A673 (cell line): ENCODE data around the gene PDZD4. TPM values are rescaled to one million over a fixed set of nuclear protein-coding genes. Genes with fewer than 3 reads are reported as not detected.

Experiments
- BruUV-seq: library from RNA; stranded (reverse); fragments of 400-500 nt; replicated peaks from 2 replicates; lab custom pipeline; 2021; lab: Mats Ljungman, UMichigan
- CTCF ChIA-PET: fragments of 300-600 bp; sonication (Branson Sonifier 250); formaldehyde crosslinking; loops from one replicate; lab custom pipeline; 2022; ENCODE audit warnings: antibody characterized with exemption; lab: Charles Lee
- POLR2A ChIA-PET: fragments of 300-600 bp; sonication (Branson Sonifier 250); formaldehyde crosslinking; loops from one replicate; lab custom pipeline; 2022; ENCODE audit warnings: antibody characterized with exemption; ENCODE audit not compliant: low non-redundant PET; lab: Charles Lee
- DNase-seq: peaks from one replicate; pipeline ENCODE4 v3.0.0-alpha.2; 2015; ENCODE audit warnings: low spot score
- H3K27ac ChIP-seq: fragments of 200-600 bp; sonication (generic); 2 replicates; pipeline ENCODE4 v1.5.1; 2016; ENCODE audit warnings: mixed run types, low read depth, mild to moderate bottlenecking, mixed read lengths, antibody characterized with exemption, low read length; ENCODE audit not compliant: poor library complexity, severe bottlenecking
- H3K27me3 ChIP-seq: fragments of 200-600 bp; sonication (generic); replicated peaks from 2 replicates; pipeline ENCODE4 v1.6.1; 2017; ENCODE audit warnings: mixed run types, low read depth, mild to moderate bottlenecking, mixed read lengths, antibody characterized with exemption, low read length; ENCODE audit not compliant: insufficient read depth, poor library complexity
- H3K36me3 ChIP-seq: fragments of 200-600 bp; sonication (generic); 2 replicates; pipeline ENCODE4 v1.6.1; 2016; ENCODE audit warnings: mixed run types, mild to moderate bottlenecking, mixed read lengths, antibody characterized with exemption, low read length; ENCODE audit not compliant: insufficient read depth, poor library complexity, severe bottlenecking
- H3K4me1 ChIP-seq: fragments of 200-600 bp; sonication (generic); 2 replicates; pipeline ENCODE4 v1.6.1; 2017; ENCODE audit warnings: mixed run types, mild to moderate bottlenecking, mixed read lengths, antibody characterized with exemption, low read length; ENCODE audit not compliant: insufficient read depth, poor library complexity, severe bottlenecking
- H3K4me3 ChIP-seq: fragments of 200-600 bp; sonication (generic); 2 replicates; pipeline ENCODE4 v1.5.1; 2016; ENCODE audit warnings: low read depth, mixed run types, mild to moderate bottlenecking, mixed read lengths, low read length; ENCODE audit not compliant: poor library complexity, severe bottlenecking
- H3K9me3 ChIP-seq: fragments of 200-600 bp; sonication (generic); 2 replicates; pipeline ENCODE4 v1.6.1; 2016; ENCODE audit warnings: mixed run types, low read depth, mild to moderate bottlenecking, mixed read lengths, antibody characterized with exemption, low read length; ENCODE audit not compliant: poor library complexity, severe bottlenecking
- CTCF ChIP-seq: fragments of 300-800, 200-600 bp; sonication (generic); conservative IDR thresholded peaks from 2 replicates; pipeline ENCODE4 v1.5.1; 2017; ENCODE audit warnings: low read depth, mild to moderate bottlenecking, antibody characterized with exemption, low read length, moderate library complexity, mixed read lengths
- EZH2 ChIP-seq: fragments of 200-600 bp; sonication (generic); IDR thresholded peaks from 2 replicates; pipeline ENCODE4 v1.6.1; 2017; ENCODE audit warnings: borderline replicate concordance, low read depth, mild to moderate bottlenecking, mixed read lengths, antibody characterized with exemption, low read length; ENCODE audit not compliant: poor library complexity, severe bottlenecking
- intact Hi-C: fragments of 100-400 bp; cut with micrococcal nuclease; formaldehyde crosslinking; loops from one replicate; pipeline ENCODE4 v1.10.0; 2022; ENCODE audit not compliant: unreplicated experiment
- total RNA-seq: library from RNA; stranded (reverse); gene quantifications from 2 replicates; pipeline ENCODE4 v1.2.3, GENCODE V29; 2021

The PDZD4 gene
- total RNA-seq, 1 experiment from 2014 or later, result 2.6 TPM

GRCh38 chrX:153853902-153854267 lies 23.5 kb upstream of the PDZD4 start:
- no peaks in the 10 kb centered on the region for H3K4me1 ChIP-seq
- ChIA-PET CTCF (no interaction called here), POLR2A (no interaction called here)
- H3K27ac ChIP-seq, result no peak overlapping the region
- no peaks in the 10 kb centered on the region for H3K9me3 ChIP-seq
- peaks cover 11% of the 10 kb centered on the region for H3K27me3 ChIP-seq
- H3K36me3 ChIP-seq, result no peaks in the 10 kb centered on the region
- BruUV-seq, result no TSS peak
- intact Hi-C loops, result no loop called here
- no peak for DNase-seq
- H3K4me3 ChIP-seq, result no peak overlapping the region
- TF ChIP-seq CTCF (no peak), EZH2 (no peak)

DNA sequence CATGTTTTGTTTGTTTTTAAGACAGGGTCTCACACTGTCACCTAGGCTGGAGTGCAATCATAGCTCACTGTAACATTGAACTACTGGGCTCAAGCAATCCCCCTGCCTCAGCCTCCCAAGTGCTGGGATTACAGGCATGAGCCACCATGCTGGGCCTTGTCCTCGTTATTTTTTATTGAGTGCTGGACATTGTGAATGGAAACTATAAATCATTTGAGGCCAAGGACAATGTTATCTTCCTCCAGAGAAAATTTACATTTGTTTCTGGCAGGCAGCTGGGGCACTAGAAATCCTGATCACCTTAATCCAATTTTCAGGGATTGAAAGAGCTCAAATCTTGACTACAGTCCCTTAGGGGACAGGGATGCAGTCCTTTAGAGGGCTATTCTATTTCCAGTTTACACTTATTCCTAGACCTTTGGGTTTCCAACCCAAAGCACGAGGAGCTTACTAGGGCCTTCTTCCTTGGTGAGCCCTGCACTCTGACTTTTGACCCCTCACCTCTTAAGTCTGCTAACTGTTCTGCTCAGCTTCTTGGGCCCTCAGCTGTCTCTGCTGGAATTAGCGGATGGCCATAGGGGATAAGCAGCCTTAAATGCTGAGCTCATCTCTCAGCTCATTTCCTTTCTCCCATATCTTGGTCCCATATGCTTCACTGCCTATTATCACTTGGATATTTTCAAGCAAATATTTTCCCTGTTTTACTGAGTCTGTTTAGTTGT lies 23.0 kb upstream of the PDZD4 start:
- TF ChIP-seq EZH2 (no peak), CTCF (no peak)
- POLR2A ChIA-PET, result no interaction called here
- CTCF ChIA-PET, result no interaction called here
- no peak overlapping the region for H3K4me3 ChIP-seq
- H3K9me3 ChIP-seq, result no peaks in the 10 kb centered on the region
- DNase-seq, result no peak
- intact Hi-C loops, result no loop called here
- peaks cover 11% of the 10 kb centered on the region for H3K27me3 ChIP-seq
- no peaks in the 10 kb centered on the region for H3K4me1 ChIP-seq
- no TSS peak for BruUV-seq
- H3K36me3 ChIP-seq, result no peaks in the 10 kb centered on the region
- no peak overlapping the region for H3K27ac ChIP-seq

DNA sequence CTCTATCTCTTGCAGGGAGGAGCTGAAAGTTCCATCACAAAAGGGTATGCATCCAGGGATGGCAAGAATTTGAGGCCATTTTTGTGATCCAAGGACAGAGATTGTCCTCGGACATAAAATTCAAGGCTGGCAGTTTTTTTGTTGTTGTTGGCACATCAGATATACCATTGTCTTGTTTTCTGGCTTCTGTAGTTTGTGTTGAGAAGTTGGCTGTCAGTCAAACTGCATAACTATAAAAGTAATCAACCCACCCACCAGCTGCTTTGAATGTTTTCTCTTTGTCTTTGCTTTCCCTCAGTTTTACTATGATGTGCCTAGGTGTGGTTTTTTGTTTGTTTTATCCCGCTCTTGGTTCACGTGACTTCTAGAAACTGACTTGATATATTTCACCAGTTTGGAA lies 21.6 kb upstream of the PDZD4 start:
- BruUV-seq, result no TSS peak
- H3K9me3 ChIP-seq, result no peaks in the 10 kb centered on the region
- CTCF ChIA-PET, result no interaction called here

More for the DNA sequence above, 21.6 kb upstream of the PDZD4 start:
- no peak overlapping the region for H3K27ac ChIP-seq
- DNase-seq, result no peak
- peaks cover 11% of the 10 kb centered on the region for H3K27me3 ChIP-seq
- H3K4me1 ChIP-seq, result no peaks in the 10 kb centered on the region
- TF ChIP-seq CTCF (no peak), EZH2 (no peak)
- H3K36me3 ChIP-seq, result no peaks in the 10 kb centered on the region
- POLR2A ChIA-PET, result interaction anchor here (0.7 kb wide), 1 partner anchor 12 kb away, joined by 8 read pairs; no protein-coding TSS in a partner anchor
- intact Hi-C loops, result no loop called here
- H3K4me3 ChIP-seq, result no peak overlapping the region
